GM18508 (cell line): ENCODE results near the gene ZNF750.

Experiments
- ATAC-seq: cut with Tn5 transposase; IDR thresholded peaks from one replicate; pipeline ENCODE4 v1.9.1; 2021; ENCODE audit warnings: moderate number of reproducible peaks; ENCODE audit not compliant: insufficient read depth, unreplicated experiment

Gene ZNF750

DNA sequence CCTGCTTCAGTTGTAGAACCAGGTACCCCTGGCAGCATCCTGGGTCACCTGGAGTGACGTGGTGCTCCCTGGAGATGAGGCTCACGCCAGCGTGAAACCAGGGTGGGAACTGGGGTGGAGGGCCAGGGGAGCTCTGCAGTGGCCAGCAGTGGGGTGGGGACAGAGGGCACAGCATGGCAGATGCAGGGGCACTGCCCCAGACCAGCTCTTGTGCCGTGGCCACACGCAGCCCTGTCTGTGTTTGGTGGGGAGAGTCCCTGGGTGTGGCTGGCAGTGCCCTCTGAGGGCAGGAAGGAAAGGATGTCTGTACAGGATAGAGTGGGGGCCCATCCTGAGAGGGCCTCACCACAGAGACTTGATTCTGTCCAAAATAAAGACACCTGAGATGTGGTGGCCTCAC, 24.5 kb downstream of the ZNF750 start:
- ATAC-seq: no peak

DNA sequence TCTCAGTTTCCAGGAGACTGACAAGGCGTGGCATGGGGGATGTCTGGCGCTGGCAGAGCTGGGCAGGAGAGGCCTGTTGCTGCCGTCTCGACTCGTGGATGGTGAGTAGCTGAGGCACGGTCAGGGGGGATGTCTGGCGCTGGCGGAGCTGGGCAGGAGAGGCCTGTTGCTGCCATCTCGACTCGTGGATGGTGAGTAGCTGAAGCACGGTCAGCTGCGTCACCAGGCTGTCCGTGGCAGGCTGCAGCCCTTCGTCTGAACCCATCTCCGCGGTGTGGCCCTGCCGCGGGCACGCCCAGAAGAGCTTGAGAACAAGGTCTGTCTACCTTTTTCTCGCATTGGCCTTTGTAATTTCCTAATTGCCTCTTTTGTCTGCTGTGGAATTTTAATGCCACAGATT, 25.0 kb downstream of the ZNF750 start:
- ATAC-seq: no peak

DNA sequence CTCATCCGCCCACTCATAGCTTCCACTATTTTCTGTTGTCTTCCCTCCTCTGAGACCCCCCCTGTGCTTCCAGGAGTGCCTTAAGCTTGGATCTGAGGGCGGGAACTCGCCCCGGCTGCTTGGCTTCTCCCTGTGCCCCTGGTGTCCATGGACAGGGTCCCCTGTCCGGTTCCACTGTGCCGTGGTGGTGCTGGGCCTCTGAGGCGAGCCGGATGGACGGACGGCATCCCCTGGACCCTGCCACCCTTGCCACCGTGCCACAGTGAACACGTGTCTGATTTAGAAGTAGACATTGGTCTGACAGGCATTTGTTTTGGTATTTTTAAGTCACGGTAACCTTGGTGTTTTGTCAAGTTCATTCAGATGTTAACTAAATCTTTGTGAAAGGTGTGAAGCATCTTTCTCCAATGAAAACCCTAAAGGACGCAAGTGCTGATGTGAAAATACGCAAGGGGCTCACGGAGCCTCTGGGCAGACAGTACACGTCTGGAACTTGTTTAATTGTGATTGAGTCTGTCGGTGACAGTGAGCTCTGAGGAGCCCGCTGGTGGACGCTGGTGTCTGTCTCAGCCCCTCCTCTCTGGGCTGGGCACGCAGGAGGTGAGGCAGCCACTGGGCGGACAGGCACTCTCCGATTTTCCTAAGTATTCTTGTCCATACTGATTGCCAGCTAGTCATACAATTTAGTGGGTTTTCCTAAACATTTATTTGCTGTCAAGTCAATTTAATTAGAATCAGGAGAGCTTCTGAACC, 26.3 kb downstream of the ZNF750 start:
- ATAC-seq: no peak

DNA sequence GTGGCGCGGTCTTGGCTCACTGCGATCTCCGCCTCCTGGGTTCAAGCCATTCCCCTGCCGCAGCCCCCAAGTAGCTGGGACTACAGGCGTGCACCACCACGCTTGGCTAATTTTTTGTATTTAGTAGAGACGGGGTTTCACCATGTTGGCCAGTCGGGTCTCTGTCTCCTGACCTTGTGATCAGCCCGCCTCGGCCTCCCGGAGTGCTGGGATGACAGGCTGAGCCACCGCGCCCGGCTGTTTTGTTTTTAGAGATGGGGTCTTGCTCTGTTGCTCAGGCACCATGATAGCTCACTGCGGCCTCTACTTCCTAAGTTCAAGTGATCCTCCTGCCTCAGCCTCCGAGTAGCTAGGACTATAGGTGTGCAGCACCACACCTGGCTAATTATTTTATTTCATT, 27.2 kb downstream of the ZNF750 start:
- no peak for ATAC-seq

DNA sequence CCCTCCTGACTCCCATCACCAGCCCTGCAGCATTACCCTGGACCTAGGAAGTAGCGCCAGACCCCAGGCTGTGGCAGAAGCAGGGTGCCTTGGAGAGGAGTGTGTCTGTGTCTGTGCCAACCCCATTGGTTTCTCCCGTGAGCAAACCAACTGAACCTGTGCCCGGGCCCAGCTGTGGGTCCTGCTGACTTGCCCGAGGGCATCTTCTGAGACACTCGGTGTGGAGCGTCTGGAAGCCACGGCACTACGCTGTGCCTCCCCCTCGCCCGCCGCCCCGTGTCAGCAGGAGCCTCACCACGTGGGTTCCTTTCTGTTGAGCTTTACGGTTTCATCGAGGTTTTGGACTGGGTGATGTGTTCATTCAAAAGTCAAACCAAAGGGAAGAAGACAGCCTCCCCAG, 27.8 kb downstream of the ZNF750 start:
- ATAC-seq: no peak

DNA sequence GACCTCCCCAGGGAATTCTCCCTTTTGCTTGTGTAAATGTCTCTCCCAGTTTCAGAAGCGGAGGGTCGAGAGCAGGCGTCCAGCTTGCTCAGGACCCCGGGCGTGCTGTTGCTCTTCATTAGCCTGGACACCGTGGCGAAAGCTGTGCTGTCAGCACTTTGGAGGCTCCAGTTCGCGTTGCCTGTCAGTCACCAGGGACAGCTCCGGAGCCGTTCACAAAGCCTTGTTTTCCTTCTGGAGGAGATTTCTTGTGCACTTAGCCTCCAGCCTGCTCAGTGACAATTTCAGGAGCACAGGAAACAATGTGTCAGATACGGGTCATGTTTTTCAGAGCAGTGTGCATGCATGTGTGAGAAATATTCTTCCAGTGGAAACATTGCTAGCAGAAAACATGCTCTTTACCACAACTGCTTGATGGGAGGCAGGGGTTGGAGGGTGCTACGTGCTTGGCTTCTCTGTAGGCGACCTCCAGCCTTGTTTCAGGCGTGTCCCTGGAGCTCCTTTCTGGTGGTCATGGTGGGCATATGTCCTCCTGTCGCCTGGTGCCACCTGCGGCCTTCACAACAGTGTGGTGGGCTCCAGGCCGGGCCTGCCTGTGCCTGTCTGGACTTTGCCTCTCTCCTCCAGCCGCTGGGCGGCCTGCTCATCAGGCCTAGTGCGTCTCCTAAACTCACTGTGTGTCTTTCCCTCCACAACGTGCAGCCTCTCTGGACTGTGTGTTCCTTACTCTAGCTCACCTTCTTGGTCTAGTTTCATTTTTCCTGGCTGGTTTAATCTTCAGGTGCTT, 29.0 kb downstream of the ZNF750 start:
- ATAC-seq: no peak

DNA sequence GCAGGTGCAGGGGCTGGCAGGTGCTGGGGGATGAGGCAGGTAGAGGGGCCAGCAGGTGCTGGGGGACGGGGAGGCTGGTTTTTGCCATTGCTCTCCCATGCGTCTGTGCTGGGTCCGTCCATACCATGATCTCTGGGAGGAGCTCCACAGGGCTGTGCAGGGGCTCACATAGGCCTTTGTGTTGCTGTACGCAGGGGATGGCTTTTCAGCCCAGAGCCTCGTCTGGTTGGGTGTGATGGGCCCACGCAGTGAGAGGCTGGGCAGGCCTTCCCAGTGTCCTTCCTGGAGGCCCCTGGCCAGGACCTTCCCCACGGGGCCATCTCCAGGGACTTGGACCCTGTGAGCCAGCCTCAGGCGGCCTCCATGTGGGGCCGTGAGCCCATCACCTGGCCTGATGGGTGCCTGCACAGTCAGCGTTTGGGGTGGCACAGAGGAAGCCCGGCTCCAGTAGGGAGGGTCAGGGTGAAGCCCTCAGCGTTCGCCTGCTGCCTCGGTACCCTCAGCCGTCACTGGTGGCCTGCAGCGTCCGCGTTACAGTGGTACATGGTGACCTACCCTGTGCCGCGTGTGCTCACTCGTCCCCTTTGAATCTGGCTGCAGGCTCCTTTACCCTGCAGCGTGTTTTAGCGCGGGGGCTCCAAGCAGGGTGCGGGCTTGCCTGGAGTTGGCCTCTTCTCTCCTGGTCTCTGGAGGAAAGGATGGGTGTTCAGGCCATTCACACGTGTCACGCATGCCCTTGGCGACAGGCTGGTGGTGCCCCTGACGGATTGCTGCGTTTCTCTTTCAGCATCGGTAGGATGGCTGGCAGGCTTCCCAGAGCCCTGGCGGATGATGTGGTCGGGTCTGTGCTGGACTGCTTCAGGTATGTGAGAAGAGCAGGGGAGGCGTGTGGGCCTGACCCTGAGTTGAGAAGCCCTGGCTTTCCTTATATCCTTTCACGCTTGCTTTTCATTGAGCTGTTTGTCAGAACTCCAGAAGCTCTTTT, 30.6 kb downstream of the ZNF750 start:
- ATAC-seq: no peak

DNA sequence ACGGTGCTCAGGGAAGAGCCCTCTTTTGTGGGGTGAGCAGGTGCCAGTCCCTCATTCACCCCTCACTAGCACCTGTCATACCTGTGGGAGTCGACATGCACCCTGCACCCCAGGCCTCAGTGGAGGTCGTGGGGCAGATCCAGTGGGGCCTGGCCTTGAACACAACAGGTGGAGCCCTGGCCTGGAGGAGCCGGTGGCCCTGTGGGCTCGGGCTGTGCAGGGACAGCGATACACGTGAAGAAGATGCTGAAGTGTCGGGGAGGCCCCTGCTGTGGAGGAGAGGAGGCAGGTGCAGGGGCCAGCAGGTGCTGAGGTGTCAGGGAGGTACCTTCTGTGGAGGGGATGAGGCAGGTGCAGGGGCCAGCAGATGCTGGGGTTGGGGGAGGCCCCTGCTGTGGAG, 31.8 kb downstream of the ZNF750 start:
- ATAC-seq: no peak

DNA sequence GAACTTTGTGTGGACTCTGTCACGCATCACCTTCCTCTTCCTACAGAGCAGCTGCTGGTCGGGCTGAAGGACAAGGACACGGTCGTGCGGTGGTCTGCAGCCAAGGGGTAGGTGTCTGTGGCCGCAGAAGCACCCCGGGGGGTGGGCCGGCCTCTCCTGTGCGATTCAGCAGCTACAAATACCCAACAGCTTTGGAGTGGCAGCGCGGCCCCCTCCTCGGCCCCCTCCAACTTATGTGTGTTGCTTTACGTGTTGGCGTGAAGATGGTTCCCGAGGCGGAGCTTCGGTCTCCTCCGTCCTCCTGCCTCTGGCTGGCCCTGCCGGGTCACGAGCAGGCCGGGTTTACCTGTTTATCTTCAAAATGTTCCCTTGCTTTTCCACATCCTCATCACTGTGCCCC, 32.3 kb downstream of the ZNF750 start:
- no peak for ATAC-seq

DNA sequence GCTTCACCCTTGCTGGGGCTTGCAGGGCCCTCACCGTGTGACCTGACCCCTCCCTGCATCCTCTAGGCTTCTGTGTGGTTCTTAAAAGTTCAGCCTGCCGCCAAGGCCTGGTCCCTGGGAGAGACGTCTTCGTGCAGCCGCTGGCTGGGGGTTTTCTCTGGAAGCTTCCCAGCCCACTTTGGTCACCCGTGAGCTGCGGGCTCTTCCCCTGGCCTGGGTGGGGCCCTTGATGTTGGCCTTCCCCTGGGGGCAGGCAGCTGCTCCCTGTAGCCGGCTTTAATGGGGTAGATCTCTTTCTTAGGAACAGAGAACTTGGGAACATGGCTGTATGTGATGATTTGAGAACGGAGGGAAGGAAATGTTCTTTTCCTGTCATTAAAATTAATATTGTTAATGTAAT, 32.7 kb downstream of the ZNF750 start:
- ATAC-seq: no peak

DNA sequence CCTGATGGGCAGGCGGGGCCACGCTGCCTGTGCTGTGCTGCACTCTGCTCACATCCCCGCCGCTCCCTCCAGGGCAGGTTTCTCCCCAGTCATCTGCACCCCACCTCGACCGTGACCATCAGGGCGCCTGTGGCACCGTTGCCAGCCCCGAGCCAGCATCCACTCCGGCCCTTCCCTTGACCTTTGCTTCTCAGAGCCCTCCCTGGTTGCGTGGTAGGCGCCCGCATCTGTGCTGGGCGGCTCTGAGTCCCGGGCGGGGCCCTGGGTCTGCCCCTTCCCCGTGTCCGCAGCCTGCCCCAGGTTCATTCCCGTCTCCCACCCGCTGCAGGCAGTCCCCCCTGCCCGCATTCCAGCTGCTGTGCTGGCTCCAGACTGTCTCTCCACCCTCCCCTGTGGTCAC, 33.2 kb downstream of the ZNF750 start:
- ATAC-seq: no peak

DNA sequence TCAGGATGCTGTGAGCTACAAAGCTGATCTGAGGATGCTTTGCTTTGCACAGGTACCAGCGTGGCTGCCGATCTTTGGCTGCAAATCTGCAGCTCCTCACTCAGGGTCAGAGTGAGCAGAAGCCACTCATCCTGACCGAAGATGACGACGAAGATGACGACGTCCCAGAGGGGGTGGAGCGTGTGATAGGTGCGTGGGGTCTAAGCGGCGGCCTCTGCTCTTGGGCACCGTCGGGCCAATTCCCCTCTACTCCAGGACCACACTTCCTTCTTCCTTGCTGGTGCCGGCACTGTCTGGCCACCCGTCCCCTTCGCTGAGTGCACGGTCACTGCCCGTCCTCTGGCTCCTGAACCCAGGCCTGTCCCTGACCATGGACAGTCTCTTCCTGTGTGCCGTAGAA, 34.0 kb downstream of the ZNF750 start:
- no peak for ATAC-seq

DNA sequence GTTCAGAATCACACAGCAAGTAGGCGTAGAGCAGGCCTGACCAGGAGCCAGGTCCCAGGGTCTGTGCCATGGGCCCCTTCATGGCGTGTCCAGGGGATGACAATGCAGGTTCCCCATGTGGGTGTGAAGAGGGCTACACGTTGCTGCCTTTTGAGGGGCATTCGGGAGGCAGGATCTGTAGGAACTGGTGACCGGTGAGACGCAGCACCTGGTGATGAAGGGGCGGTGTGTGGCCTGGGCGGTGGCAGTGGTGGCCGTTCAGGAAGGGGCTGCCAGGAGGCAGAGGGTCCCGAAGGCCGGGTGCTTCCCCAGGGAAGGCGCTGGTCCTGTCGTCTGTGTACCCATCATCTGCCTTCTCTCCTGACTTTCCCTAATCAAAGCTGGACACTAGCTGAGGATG, 34.6 kb downstream of the ZNF750 start:
- no peak for ATAC-seq

DNA sequence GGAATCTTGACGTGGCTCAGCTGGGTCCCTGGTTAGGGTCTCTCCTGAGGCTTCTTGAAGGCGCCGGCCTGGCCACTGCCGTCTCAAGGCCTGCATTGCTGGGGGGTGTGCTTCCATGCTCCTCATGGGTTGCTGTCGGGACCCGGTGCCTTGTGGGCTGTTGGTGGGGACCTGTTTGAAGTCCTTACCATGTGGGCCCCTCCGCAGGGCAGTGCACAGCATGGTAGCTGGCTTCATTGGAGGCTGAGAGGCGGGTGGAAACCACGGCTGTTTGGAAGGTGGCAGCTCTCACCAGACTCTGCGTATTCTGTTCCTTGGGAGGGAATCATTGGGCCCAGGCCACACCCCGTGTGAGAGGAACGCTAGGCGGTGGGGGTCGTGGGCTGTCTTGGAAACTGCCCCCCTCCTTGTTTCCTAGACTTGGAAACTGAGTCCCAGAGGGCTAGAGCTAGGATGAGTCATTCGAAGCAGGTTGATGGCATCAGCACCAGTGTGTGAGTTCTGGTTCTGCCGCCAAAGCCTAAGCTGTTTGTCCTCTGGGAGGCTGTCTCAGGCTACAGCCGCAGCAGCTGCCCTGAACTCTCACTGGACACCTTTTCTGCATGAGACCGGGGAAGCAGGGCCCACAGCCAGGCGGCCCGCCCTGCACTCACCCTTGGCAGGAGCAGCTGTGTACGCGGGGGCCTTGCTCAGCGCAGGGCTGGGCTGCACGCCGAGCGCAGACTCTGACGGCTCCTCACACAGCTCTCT, 35.2 kb downstream of the ZNF750 start:
- ATAC-seq: no peak

DNA sequence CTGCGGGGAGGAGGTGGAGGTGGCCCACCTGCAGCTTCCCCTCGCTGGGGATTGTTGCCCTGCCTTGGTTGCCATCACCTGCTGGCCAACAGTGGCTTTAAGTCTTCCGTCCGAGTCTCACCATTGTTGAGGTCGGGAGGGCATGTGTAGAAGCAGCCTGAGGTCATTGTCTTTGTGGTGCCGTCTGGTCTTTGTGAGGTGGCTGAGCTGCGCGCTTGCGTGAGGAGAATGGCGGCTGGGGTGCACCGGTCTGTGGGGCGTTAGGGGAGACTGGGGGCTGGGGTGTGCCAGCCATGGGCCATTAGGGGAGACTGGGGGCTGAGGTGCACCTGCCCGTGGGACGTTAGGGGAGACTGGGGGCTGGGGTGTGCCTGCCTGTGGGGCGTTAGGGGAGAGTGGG, 36.2 kb downstream of the ZNF750 start:
- ATAC-seq: no peak

DNA sequence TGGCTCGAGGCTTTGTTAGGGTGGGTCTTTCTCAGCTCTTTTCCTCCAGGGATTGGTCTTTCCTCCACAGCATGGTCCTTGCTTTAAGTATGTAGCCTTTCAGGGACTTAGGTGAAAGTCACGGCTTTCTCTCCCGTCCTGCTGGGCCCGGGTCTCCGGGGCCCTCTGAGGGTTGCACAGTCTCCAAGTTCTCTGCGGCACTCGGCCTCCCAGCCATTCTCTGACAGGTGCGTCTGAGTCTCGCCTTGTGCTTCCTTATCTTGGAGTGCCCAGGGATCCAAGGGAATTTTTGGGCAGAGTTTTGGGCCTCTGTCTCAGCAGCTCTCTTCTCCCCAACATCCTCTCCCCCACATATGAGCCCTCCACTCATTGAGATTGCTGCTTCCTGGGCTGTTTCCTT, 36.6 kb downstream of the ZNF750 start:
- no peak for ATAC-seq

DNA sequence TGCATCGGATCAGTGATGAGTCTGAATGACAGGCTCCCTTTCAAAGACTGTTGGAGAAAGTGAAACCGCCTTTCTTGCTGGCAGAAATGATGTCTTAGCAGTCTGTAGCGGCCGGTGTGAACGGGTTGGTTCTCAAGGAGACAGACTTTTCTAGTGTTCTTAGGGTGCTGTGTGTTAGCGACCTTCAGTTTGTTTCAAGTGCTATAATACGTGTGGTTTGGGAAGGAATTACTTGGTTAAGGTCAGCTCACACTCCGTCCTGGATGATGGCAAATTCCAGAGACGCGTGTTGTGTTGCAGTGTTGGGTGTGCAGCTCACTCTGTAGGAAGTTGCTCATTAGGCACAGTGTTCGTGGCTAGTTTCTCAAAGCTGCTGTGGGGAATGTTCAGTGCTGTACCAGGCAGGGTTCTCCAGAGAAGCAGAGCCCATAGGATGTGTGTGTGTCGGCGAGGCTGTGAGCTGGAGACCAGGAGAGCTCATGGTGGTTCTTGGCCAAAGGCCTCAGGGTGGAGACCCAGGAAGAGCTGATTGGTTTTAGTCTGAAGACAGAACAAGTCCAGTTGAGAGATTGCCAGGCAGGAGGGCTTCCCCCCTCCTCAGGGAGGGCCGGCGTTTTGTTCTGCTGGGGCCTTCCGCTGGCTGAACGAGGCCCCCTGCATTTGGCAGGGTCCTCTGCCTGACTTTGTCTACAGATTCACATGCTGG, 37.6 kb downstream of the ZNF750 start:
- no peak for ATAC-seq

DNA sequence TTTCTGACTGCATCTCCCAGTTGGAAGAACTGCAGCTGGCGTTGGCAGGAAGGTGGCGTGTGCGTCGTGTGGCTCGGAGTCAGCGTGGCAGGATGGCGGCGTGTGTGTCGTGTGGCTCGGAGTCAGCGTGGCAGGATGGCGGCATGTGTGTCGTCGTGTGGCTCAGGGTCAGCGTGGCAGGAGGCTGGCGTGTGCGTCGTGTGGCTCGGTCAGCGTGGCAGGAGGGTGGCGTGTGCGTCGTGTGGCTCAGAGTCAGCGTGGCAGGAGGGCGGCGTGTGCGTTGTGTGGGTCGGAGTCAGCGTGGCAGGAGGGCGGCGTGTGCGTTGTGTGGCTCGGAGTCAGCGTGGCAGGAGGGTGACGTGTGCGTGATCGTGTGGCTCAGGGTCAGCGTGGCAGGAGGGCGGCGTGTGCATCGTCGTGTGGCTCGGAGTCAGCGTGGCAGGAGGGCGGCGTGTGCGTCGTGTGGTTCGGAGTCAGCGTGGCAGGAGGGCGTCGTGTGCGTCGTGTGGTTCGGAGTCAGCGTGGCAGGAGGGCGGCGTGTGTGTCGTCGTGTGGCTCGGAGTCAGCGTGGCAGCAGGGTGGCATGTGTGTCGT, 38.3 kb downstream of the ZNF750 start:
- no peak for ATAC-seq

DNA sequence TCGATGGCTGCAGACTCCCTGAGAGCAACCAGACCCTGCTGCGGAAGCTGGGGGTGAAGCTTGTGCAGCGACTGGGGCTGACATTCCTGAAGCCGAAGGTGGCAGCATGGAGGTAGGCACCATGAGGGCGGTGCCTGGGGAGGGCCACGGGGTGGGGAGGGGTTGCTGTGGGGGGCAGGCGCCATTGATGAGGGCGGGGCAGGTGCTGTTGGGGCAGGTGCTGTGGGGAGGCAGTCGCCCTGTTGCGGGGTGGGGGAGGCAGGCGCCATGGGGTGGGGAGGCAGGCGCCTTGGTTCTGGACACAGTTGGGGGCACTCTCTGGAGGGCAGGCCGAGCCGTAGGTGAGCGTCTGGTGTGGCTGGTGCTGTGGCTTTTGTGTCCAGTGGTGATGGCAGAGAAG, 38.9 kb downstream of the ZNF750 start:
- no peak for ATAC-seq
